ENCODE data around the gene UBE3B.

UBE3B gene

GRCh38 chr12:109489016-109489954 is 11.9 kb downstream of the UBE3B start:
- TF ChIP-seq CTCF (conservative IDR thresholded peaks at IDR 0.05; ENCODE audit: low read depth, low read length) = no peak
- H3K4me3 ChIP-seq (ENCODE audit: low read length) = no peak overlapping the region
- DNase-seq (ENCODE audit: low read depth) = no peak

- TF ChIP-seq CTCF (conservative IDR thresholded peaks at IDR 0.05; ENCODE audit: low read depth, low read length) = no peak
- no peak for DNase-seq (ENCODE audit: low read depth)
- no peak overlapping the region for H3K4me3 ChIP-seq (ENCODE audit: low read length)
Observed at GRCh38 chr12:109489955-109490565, 12.6 kb downstream of the UBE3B start.

- no peak for DNase-seq (ENCODE audit: low read depth)
- H3K4me3 ChIP-seq (ENCODE audit: low read length) = no peak overlapping the region
- TF ChIP-seq CTCF (conservative IDR thresholded peaks at IDR 0.05; ENCODE audit: low read depth, low read length) = no peak
Observed at GRCh38 chr12:109491671-109492070, 14.2 kb downstream of the UBE3B start.

GRCh38 chr12:109492371-109492770 is 14.9 kb downstream of the UBE3B start:
- DNase-seq (ENCODE audit: low read depth) = no peak
- TF ChIP-seq CTCF (conservative IDR thresholded peaks at IDR 0.05; ENCODE audit: low read depth, low read length) = no peak
- H3K4me3 ChIP-seq (ENCODE audit: low read length) = no peak overlapping the region

GRCh38 chr12:109493090-109493489 is 15.7 kb downstream of the UBE3B start:
- H3K4me3 ChIP-seq (ENCODE audit: low read length) = no peak overlapping the region
- no peak for TF ChIP-seq CTCF (conservative IDR thresholded peaks at IDR 0.05; ENCODE audit: low read depth, low read length)
- DNase-seq (ENCODE audit: low read depth) = no peak

- H3K4me3 ChIP-seq (ENCODE audit: low read length) = no peak overlapping the region
- TF ChIP-seq CTCF (conservative IDR thresholded peaks at IDR 0.05; ENCODE audit: low read depth, low read length) = no peak
- DNase-seq (ENCODE audit: low read depth) = no peak
Observed at GRCh38 chr12:109493938-109494337, 16.5 kb downstream of the UBE3B start.

Data from retinal pigment epithelial cell (primary cell).